K562 (cell line): ENCODE results near the gene AOC1. TPM values are rescaled to one million over a fixed set of nuclear protein-coding genes. Genes with fewer than 3 reads are reported as not detected.

Experiments
- ATAC-seq: fragments of 200-7000 bp; cut with Tn5 transposase; 3 replicates; pipeline ENCODE4 v1.9.1; 2020; ENCODE audit warnings: moderate library complexity
- BruUV-seq: library from RNA; stranded (reverse); fragments of 400-500 nt; replicated peaks from 2 replicates; lab custom pipeline; 2021; lab: Mats Ljungman, UMichigan
- CTCF ChIA-PET: fragments of 300-600 bp; formaldehyde crosslinking; extraction: SDS; loops from one replicate; lab custom pipeline; 2021; ENCODE audit warnings: low intra/inter-chr PET ratio; lab: Yijun Ruan, JAX
- POLR2A ChIA-PET: fragments of 300-600, 350-650 bp; sonication (Branson Sonifier 250); formaldehyde crosslinking; extraction: SDS; loops from one replicate; lab custom pipeline; 2021; ENCODE audit warnings: antibody characterized with exemption, inconsistent platforms; lab: Yijun Ruan, JAX
- DNase-seq, 4 experiments: peaks; one replicate each; pipeline versions ENCODE4 v3.0.0 to v3.0.0-alpha.2; 2011 to 2018; ENCODE audit warnings: low spot score in 3 of 4, mixed read lengths in 3 of 4; ENCODE audit errors: extremely low read depth in 1 of 4
- FAIRE-seq: peaks from 2 replicates; lab custom pipeline; 2011; peaks lifted over from hg19 to GRCh38; lab: Jason Lieb, UNC
- H2AFZ ChIP-seq: 2 replicates; pipeline ENCODE4 v1.6.0; 2011; ENCODE audit warnings: low read depth, low read length, control low read depth, inconsistent platforms
- H3K27ac ChIP-seq: fragments of 200-600 bp; 3 replicates; pipeline ENCODE4 v1.8.0; 2011; ENCODE audit warnings: low read depth, mild to moderate bottlenecking, control low read depth, inconsistent platforms, low read length, moderate library complexity, mixed read lengths; ENCODE audit errors: extremely low read depth
- H3K27me3 ChIP-seq, 2 experiments: fragments of 300-600 bp in 1 of 2; 2 replicates in 1 of 2; 3 replicates in 1 of 2; pipeline versions ENCODE4 v1.6.0 to v1.8.0; 2011; ENCODE audit warnings: inconsistent platforms in 2 of 2, low read length in 2 of 2, mild to moderate bottlenecking in 1 of 2, mixed read lengths in 1 of 2, moderate library complexity in 1 of 2; ENCODE audit not compliant: control insufficient read depth in 2 of 2, insufficient read depth in 2 of 2
- H3K36me3 ChIP-seq: fragments of 300-600 bp; 3 replicates; pipeline ENCODE4 v1.8.0; 2011; ENCODE audit warnings: mild to moderate bottlenecking, low read length, inconsistent platforms; ENCODE audit not compliant: control insufficient read depth, insufficient read depth
- H3K4me1 ChIP-seq, 2 experiments: fragments of 200-600 bp in 1 of 2; replicated peaks in 1 of 2; 2 replicates in 1 of 2; 3 replicates in 1 of 2; pipeline versions ENCODE4 v1.5.1 to v1.8.0; 2011; ENCODE audit warnings: inconsistent platforms in 2 of 2, low read length in 2 of 2, mild to moderate bottlenecking in 1 of 2, mixed read lengths in 1 of 2, moderate library complexity in 1 of 2; ENCODE audit not compliant: control insufficient read depth in 2 of 2, insufficient read depth in 2 of 2
- H3K4me2 ChIP-seq: 2 replicates; pipeline ENCODE4 v1.6.1; 2011; ENCODE audit warnings: low read length, control low read depth, inconsistent platforms, mixed read lengths; ENCODE audit not compliant: insufficient read depth
- H3K4me3 ChIP-seq: fragments of 200-600 bp; sonication (generic), shearing (Covaris generic); 2 replicates; pipeline ENCODE4 v1.5.1; 2016; ENCODE audit warnings: control low read depth, inconsistent platforms
- H3K79me2 ChIP-seq: fragments of 200-600 bp; 3 replicates; pipeline ENCODE4 v1.8.0; 2011; ENCODE audit warnings: low read length, inconsistent platforms; ENCODE audit not compliant: control insufficient read depth, insufficient read depth
- H3K9ac ChIP-seq, 2 experiments: 2 replicates each; pipeline versions ENCODE4 v1.6.0 to v1.6.1; 2011; ENCODE audit warnings: low read depth in 2 of 2, low read length in 2 of 2, control low read depth in 1 of 2, inconsistent platforms in 1 of 2, mild to moderate bottlenecking in 1 of 2, mixed read lengths in 1 of 2; ENCODE audit not compliant: insufficient read depth in 1 of 2
- H3K9me1 ChIP-seq: one replicate; pipeline ENCODE4 v1.6.0; 2011; ENCODE audit warnings: inconsistent platforms, mild to moderate bottlenecking, low read length, moderate library complexity; ENCODE audit not compliant: control insufficient read depth, insufficient read depth
- H3K9me3 ChIP-seq: replicated peaks from 2 replicates; pipeline ENCODE4 v1.5.1; 2011; ENCODE audit warnings: low read depth, low read length, inconsistent platforms; ENCODE audit not compliant: control insufficient read depth, insufficient read depth
- H4K20me1 ChIP-seq: replicated peaks from 2 replicates; pipeline ENCODE4 v1.6.1; 2011; ENCODE audit warnings: low read length, inconsistent platforms, mixed read lengths; ENCODE audit not compliant: control insufficient read depth, insufficient read depth
- BRF1 ChIP-seq: IDR thresholded peaks from 3 replicates; pipeline ENCODE4 v1.6.1; 2011; ENCODE audit warnings: borderline replicate concordance, mild to moderate bottlenecking; ENCODE audit not compliant: insufficient read length; ENCODE audit errors: extremely low read depth
- E2F1 ChIP-seq: sonication (generic); formaldehyde crosslinking; IDR thresholded peaks from 2 replicates; pipeline ENCODE4 v1.8.1; 2023; ENCODE audit warnings: mild to moderate bottlenecking, missing genetic modification reagents, moderate library complexity
- EHMT2 ChIP-seq: fragments of 450-650 bp; IDR thresholded peaks from 2 replicates; pipeline ENCODE4 v1.6.1; 2018; ENCODE audit warnings: antibody characterized with exemption
- MIER1 ChIP-seq: fragments of 450-650 bp; IDR thresholded peaks from 2 replicates; pipeline ENCODE4 v1.6.1; 2016; ENCODE audit warnings: antibody characterized with exemption, mild to moderate bottlenecking, low read depth
- NFATC3 ChIP-seq: fragments of 450-650 bp; IDR thresholded peaks from 2 replicates; pipeline ENCODE4 v1.6.1; 2017; ENCODE audit warnings: mild to moderate bottlenecking
- PTBP1 ChIP-seq: fragments of 200-400 bp; formaldehyde crosslinking; IDR thresholded peaks from 2 replicates; pipeline ENCODE4 v1.6.1; 2017; ENCODE audit warnings: low read depth, low read length
- STAT5A ChIP-seq: IDR thresholded peaks from 2 replicates; pipeline ENCODE4 v1.6.1; 2012; ENCODE audit warnings: low read length, inconsistent platforms, borderline replicate concordance
- TEAD1 ChIP-seq, 2 experiments: fragments of 450-650 bp in 1 of 2; sonication (generic) in 1 of 2; formaldehyde crosslinking; IDR thresholded peaks; 2 replicates each; pipeline versions ENCODE4 v1.4.0 to v1.8.0; 2020 to 2022; ENCODE audit warnings: mild to moderate bottlenecking in 2 of 2, missing genetic modification reagents in 1 of 2
- VEZF1 ChIP-seq: fragments of 200-800 bp; sonication (Bioruptor generic); IDR thresholded peaks from 2 replicates; pipeline ENCODE4 v1.6.1; 2017; ENCODE audit warnings: missing genetic modification characterization, missing compliant biosample characterization
- XRCC5 ChIP-seq: fragments of 200-400 bp; formaldehyde crosslinking; IDR thresholded peaks from 2 replicates; pipeline ENCODE4 v1.6.1; 2017; ENCODE audit warnings: low read depth, mild to moderate bottlenecking, low read length
- ZFP1 ChIP-seq: fragments of 450-650 bp; formaldehyde crosslinking; IDR thresholded peaks from 2 replicates; pipeline ENCODE4 v1.4.0; 2020; ENCODE audit warnings: mild to moderate bottlenecking, mixed read lengths
- ZNF354B ChIP-seq: fragments of 250-450 bp; sonication (Bioruptor Pico); IDR thresholded peaks from 2 replicates; pipeline ENCODE4 v1.4.0; 2020
- ZNF436 ChIP-seq: fragments of 250-450, 450-650 bp; sonication (Bioruptor Pico); formaldehyde crosslinking; IDR thresholded peaks from 2 replicates; pipeline ENCODE4 v1.7.0; 2020; ENCODE audit warnings: mild to moderate bottlenecking
- ZNF592 ChIP-seq: fragments of 450-650 bp; IDR thresholded peaks from 2 replicates; pipeline ENCODE4 v1.6.1; 2017; ENCODE audit warnings: antibody characterized with exemption, mild to moderate bottlenecking
- ZNF79 ChIP-seq: fragments of 250-450 bp; sonication (Bioruptor Pico); IDR thresholded peaks from 2 replicates; pipeline ENCODE4 v1.4.0; 2020; ENCODE audit warnings: low read depth, mild to moderate bottlenecking, moderate library complexity
- WGBS: fragments of 100-300 bp; shearing (Covaris generic); methylation state at CpG from one replicate; pipeline ENCODE4 v1.1.6; 2016; ENCODE audit warnings: low coverage, mixed read lengths; ENCODE audit not compliant: insufficient coverage; ENCODE audit errors: missing lambda C conversion rate; 5-methylcytosine and 5-hydroxymethylcytosine counted together
- in situ Hi-C: fragments of 300-500 bp; cut with MboI; formaldehyde crosslinking; loops from 4 replicates; pipeline ENCODE4 v1.15.0; 2018; ENCODE audit warnings: inconsistent platforms, mixed read lengths
- intact Hi-C: fragments of 100-400 bp; cut with micrococcal nuclease; formaldehyde crosslinking; loops from 2 replicates; pipeline ENCODE4 v1.14.2; 2022
- polyA plus RNA-seq, 8 experiments: library from polyadenylated mRNA; depleted of rRNA in 4 of 8; stranded (reverse) in 5 of 8; unstranded in 3 of 8; fragments of >200 nt; fragmentation: Nextera tagmentation in 2 of 8; fragmentation: Illumina TruSeq in 1 of 8; extraction: Ambion mirVana in 2 of 8; extraction: Trizol in 1 of 8; gene quantifications; 2 replicates each; pipeline versions ENCODE4 v1.2.1 to v1.2.3, GENCODE V29; 2011 to 2014; ENCODE audit warnings: inconsistent platforms in 1 of 8, missing spikeins in 1 of 8
- total RNA-seq, 7 experiments: library from RNA; depleted of rRNA in 6 of 7; stranded (reverse); fragments of >200 nt in 6 of 7; fragmentation: Illumina TruSeq in 2 of 7; extraction: Trizol in 2 of 7; gene quantifications; 2 replicates each; pipeline versions ENCODE4 v1.2.1 to v1.2.3, GENCODE V29; 2011 to 2021; ENCODE audit warnings: low replicate concordance in 1 of 7

AOC1 gene
- total and polyA plus RNA-seq, 9 of the 15 experiments (the other 6 are each of a cell fraction or from before 2014, with no cell fraction given): not detected

- no peak for ATAC-seq
- Histone ChIP-seq H2AFZ (no peak overlapping the region), H4K20me1 (no peaks in the 10 kb centered on the region), H3K36me3 (no peaks in the 10 kb centered on the region), H3K9me1 (no peaks in the 10 kb centered on the region), H3K9ac (no peak overlapping the region)
- CTCF ChIA-PET: interaction anchor here (1.0 kb wide), 1 partner anchor 88 kb away, joined by 7 read pairs; no protein-coding TSS in a partner anchor
- 5% methylated on average over 6 of the region's 8 CpGs for WGBS
- no TSS peak for BruUV-seq
- TF ChIP-seq NFATC3: no peak
- no peak for TF ChIP-seq ZNF79
- no peak for TF ChIP-seq ZNF354B
- TF ChIP-seq PTBP1: no peak
- TF ChIP-seq MIER1: no peak
- no peak for TF ChIP-seq E2F1 (CRISPR knock-in tag)
- no peak for TF ChIP-seq TEAD1 (CRISPR knock-in tag; IDR thresholded peaks at IDR 0.05)
- TF ChIP-seq EHMT2: no peak
- TF ChIP-seq STAT5A: no peak
- TF ChIP-seq VEZF1 (CRISPR knock-in tag): no peak
- no peak for TF ChIP-seq ZNF592
- no peak for TF ChIP-seq ZNF436
- TF ChIP-seq XRCC5: no peak
- no peak for TF ChIP-seq BRF1
- TF ChIP-seq ZFP1 (CRISPR knock-in tag): no peak
- TF ChIP-seq, all 486 proteins: peak for 0
- Histone ChIP-seq H3K4me2 (no peak overlapping the region), H3K4me3 (no peak overlapping the region), H3K27ac (no peak overlapping the region), H3K4me1 (peaks cover 0 to 3% of the 10 kb centered on the region in 2 experiments; a peak in 2 of 5 replicates), H3K9me3 (no peaks in the 10 kb centered on the region), H3K27me3 (peaks cover 12 to 28% of the 10 kb centered on the region in 2 experiments), H3K79me2 (no peaks in the 10 kb centered on the region)
- intact Hi-C loops (no loop called here), in situ Hi-C loops (no loop called here)
- POLR2A ChIA-PET: interaction anchor here (1.1 kb wide), 1 partner anchor 110 kb away, joined by 3 read pairs; no protein-coding TSS in a partner anchor
- no peak for FAIRE-seq
- no peak for DNase-seq
Measured at GRCh38 chr7:150874401-150875198, 22.3 kb downstream of the AOC1 start.
